ENCODE results near the gene CISH.

The CISH gene

GRCh38 chr3:50602595-50603191, 8.9 kb downstream of the CISH start:
- in situ Hi-C loops (cut with MboI; ENCODE audit: low sequenced_read_pairs), result loop anchor here (25.0 kb wide), 1 partner anchor 760 kb away; no protein-coding TSS in a partner anchor

DNA sequence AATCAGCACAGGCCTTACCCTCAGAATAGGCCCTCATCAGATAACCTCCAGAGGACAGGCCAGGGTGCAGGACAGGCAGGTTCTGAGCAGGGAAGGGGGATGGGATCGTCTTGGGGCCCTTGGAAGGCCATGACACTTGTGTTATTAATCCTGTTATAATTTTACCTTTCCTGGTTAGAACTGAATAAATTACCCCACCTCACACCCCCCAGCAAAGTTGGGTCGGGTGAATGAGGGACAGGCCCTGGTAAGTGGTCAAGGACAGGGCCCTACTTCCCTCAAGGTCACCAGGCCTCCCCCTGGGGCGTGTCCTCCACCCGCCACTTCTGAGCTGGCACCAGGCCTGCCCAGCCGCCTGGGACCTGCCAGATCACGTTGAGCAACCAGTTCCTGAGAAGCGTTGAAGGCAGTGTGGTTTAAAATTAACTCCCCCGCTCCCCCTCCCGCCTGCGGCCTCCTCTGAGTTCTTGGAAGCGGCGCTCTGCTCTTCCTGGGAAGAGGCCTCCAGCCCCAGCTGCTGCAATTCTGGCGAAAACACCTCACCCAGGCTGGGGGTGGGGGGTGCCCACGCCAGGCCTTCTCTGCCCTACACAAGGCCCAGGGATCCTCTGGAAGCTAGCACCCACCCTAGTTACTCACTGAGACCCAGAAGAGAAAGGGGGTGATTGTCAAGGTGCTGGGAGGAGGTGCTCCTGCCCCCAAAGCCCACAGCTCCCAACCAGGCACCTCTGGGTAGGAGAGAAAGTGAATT, 10.6 kb downstream of the CISH start:
- in situ Hi-C loops (cut with MboI; ENCODE audit: low sequenced_read_pairs), result loop anchor here (25.0 kb wide), 1 partner anchor 761 kb away; no protein-coding TSS in a partner anchor

DNA sequence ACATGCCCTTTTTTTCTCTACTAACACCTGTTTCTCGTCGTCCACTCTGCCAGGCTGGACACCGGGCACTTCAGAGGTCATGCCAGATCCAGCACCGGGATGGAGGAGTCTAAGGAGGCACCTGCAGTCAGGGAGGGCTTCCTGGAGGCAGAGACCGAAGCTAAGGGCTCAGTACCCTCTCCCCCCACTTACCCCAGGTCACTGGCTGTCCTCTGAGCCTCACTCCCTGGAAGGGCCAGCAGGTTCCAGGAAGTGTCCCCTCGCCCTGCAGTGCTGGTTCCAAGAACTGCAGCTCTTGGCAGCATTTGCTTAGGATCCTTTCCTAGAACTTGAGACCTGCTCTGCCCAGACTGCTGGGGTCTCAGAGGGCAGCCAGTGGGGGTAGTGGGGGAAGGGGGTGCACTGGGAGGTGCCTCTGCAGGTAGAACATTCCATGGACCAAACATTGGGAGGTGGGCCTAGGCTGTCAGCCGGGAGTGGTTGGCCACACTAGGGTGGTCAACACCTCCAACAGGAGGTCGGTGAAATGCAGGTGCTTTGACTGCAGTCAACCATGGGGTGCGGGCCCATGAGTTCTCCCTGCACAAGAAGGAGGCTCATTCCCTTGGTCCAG, 11.3 kb downstream of the CISH start:
- in situ Hi-C loops (cut with MboI; ENCODE audit: low sequenced_read_pairs), result loop anchor here (25.0 kb wide), 1 partner anchor 762 kb away; no protein-coding TSS in a partner anchor

- in situ Hi-C loops (cut with MboI; ENCODE audit: low sequenced_read_pairs), result loop anchor here (25.0 kb wide), 1 partner anchor 763 kb away; no protein-coding TSS in a partner anchor
These were observed 11.9 kb downstream of the CISH start for GRCh38 chr3:50599716-50600118.

DNA sequence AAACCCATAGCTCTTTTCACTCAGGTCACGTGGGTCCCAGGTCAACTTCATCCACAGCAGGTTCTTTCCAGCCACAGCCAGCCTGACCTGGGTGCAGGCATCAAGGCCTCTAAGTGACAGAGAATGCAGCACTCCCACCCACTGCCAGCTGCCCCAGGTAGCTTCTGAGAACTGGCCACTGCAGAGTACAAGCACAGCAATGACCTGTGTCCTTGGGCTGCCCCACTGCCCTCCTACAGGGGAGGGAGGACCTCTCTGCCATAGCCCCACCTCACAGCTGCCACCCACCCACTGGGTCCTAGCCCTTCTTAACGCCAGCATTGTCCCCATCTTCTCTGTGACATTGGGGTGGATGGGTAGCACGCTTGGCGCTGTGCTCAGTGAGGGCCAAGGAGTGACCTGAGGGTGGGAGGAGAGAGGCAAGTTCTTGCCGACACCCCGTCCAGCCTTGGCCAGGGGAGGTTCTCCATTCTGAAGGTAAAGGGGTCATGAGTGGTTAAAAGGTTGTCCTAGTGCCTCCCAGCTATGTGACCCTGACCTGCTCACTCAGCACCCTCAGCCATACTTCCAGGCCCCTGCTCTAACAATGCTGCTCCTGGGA, 12.4 kb downstream of the CISH start:
- in situ Hi-C loops (cut with MboI; ENCODE audit: low sequenced_read_pairs), result no loop called here

- in situ Hi-C loops (cut with MboI; ENCODE audit: low sequenced_read_pairs), result no loop called here
These were observed 17.3 kb downstream of the CISH start for GRCh38 chr3:50594253-50594785.

DNA sequence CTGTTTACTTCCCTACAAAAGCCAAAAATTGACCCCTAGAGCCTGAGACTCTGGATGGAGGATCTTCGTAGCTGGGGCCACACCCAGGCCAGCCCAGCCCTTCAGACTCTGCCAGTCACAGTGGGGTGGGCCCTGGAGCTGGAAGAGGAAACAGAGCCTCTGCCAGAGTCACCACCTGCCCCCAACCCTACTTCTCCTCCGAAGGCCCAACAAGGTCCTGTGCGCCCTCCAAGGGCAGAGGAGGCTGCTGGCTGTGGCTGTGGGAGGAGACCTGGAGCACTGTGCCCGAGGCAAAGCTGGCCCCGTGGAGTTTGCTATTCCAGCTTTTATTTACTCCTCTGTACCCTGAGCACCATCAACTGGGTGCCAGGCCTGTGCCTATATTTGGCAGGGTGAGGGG, 19.0 kb downstream of the CISH start:
- in situ Hi-C loops (cut with MboI; ENCODE audit: low sequenced_read_pairs), result no loop called here

GRCh38 chr3:50591196-50591741, 20.3 kb downstream of the CISH start:
- in situ Hi-C loops (cut with MboI; ENCODE audit: low sequenced_read_pairs), result no loop called here

GRCh38 chr3:50588759-50589433, 22.7 kb downstream of the CISH start:
- in situ Hi-C loops (cut with MboI; ENCODE audit: low sequenced_read_pairs), result no loop called here

DNA sequence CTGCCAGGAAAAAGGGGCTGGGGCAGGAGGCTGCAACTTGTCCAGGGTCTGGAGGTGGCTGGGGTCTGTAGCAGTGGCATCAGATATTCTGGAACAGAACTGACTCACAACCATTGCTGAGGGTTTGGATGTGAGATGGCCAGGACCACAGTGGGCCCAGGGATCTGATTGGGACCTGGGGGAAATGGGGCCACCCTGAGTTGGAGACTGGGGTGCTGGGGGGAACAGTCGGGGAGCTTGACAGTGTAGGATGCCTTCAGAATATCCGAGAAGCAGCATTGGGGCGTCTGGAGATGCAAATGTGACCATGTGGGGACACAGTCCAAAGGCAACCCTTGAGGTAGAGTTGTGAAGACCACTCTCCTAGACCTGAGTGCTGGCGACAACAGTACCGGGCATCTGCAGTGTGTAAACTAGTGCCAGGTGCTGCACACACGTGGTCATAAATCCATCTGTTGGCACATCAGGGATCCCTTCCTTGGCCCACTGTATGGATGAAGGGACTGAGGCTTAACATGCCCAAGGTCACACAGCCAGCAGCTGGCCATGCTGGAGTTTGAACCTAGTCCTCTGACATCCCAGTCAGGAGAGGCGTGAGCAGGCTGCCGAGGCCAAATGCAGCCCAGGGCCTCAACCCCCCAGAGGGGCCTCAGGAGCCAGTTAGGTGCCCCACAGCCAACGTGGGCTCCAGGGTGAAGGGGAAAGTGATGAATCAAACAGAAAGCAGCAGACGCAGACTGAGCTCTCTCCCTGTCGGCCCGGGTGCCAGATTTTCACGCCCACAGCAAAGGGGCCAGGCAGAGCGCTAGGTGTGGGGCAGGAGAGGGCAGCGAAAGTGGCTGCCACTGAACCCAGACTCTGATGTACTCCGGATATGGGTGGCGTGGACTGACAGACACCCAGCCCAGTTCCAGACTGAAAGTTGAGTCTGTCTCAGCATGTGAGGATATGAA, 23.5 kb downstream of the CISH start:
- in situ Hi-C loops (cut with MboI; ENCODE audit: low sequenced_read_pairs), result no loop called here

GRCh38 chr3:50587373-50587772, 24.2 kb downstream of the CISH start:
- in situ Hi-C loops (cut with MboI; ENCODE audit: low sequenced_read_pairs), result no loop called here

GRCh38 chr3:50586763-50587070, 24.9 kb downstream of the CISH start:
- in situ Hi-C loops (cut with MboI; ENCODE audit: low sequenced_read_pairs), result no loop called here

- in situ Hi-C loops (cut with MboI; ENCODE audit: low sequenced_read_pairs), result no loop called here
These were observed 25.4 kb downstream of the CISH start for GRCh38 chr3:50585919-50586762.

- in situ Hi-C loops (cut with MboI; ENCODE audit: low sequenced_read_pairs), result no loop called here
These were observed 27.2 kb downstream of the CISH start for GRCh38 chr3:50584391-50584790.

- in situ Hi-C loops (cut with MboI; ENCODE audit: low sequenced_read_pairs), result no loop called here
These were observed 27.7 kb downstream of the CISH start for GRCh38 chr3:50583897-50584296.

GRCh38 chr3:50582083-50582482, 29.5 kb downstream of the CISH start:
- in situ Hi-C loops (cut with MboI; ENCODE audit: low sequenced_read_pairs), result no loop called here

DNA sequence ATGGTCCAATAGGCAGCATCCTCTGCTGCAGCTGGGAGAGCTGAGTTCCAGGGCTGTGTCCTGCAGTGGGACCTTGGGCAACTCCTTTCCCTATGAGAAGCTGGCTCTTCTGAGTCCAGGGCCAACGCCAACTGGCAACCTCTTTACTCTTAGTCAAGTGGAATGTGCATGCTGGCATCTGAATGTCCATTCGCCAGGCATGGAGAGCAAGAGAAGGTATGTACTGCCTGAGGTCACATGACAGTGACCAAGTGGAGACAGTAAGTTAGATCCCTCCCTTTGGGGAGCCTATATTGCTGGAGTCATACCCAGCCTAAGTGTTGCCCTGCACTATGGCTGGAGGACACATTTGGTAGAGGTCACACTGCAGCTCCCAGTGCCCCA, 30.1 kb downstream of the CISH start:
- in situ Hi-C loops (cut with MboI; ENCODE audit: low sequenced_read_pairs), result no loop called here

GRCh38 chr3:50580683-50581458, 30.7 kb downstream of the CISH start:
- in situ Hi-C loops (cut with MboI; ENCODE audit: low sequenced_read_pairs), result no loop called here

Data from HL-60/S4 (cell line).